Activated CD8-positive, alpha-beta T cell treated with anti-CD3 and anti-CD28 coated beads for 36 hours (primary cell): ENCODE results near the gene KCTD1. TPM values are rescaled to one million over a fixed set of nuclear protein-coding genes. Genes with fewer than 3 reads are reported as not detected.

Experiments
- ATAC-seq: fragments of 200-7000 bp; cut with Tn5 transposase; one replicate; pipeline ENCODE4 v1.10.0; 2021; ENCODE audit warnings: mild to moderate bottlenecking, moderate library complexity
- CTCF ChIA-PET: fragments of 350-600 bp; sonication (Branson Sonifier 250); formaldehyde crosslinking; loops from one replicate; lab custom pipeline; 2021; ENCODE audit warnings: antibody characterized with exemption; lab: Charles Lee
- POLR2A ChIA-PET: fragments of 350-600 bp; sonication (Branson Sonifier 250); formaldehyde crosslinking; loops from one replicate; lab custom pipeline; 2021; ENCODE audit warnings: antibody characterized with exemption; lab: Charles Lee
- DNase-seq: peaks from one replicate; pipeline ENCODE4 v3.0.0-alpha.2; 2020
- H3K27ac Mint-ChIP-seq: one replicate; pipeline ENCODE4 v1.8.0; 2021; ENCODE audit warnings: mild to moderate bottlenecking, mixed read lengths
- H3K27me3 Mint-ChIP-seq: one replicate; pipeline ENCODE4 v1.8.0; 2021; ENCODE audit warnings: mixed read lengths
- H3K36me3 Mint-ChIP-seq: one replicate; pipeline ENCODE4 v1.8.0; 2021; ENCODE audit warnings: low read depth, mixed read lengths
- H3K4me1 Mint-ChIP-seq: one replicate; pipeline ENCODE4 v1.8.0; 2021; ENCODE audit warnings: low read depth, mixed read lengths
- H3K4me3 Mint-ChIP-seq: one replicate; pipeline ENCODE4 v1.8.0; 2021; ENCODE audit warnings: mild to moderate bottlenecking, moderate library complexity, mixed read lengths
- H3K9me3 Mint-ChIP-seq: one replicate; pipeline ENCODE4 v1.8.0; 2021; ENCODE audit warnings: mixed read lengths
- CTCF ChIP-seq: fragments of 200-600 bp; IDR thresholded peaks from one replicate; pipeline ENCODE4 v1.8.0; 2022; ENCODE audit warnings: antibody characterized with exemption, mild to moderate bottlenecking
- intact Hi-C: fragments of 100-400 bp; cut with micrococcal nuclease; formaldehyde crosslinking; loops from one replicate; pipeline ENCODE4 v1.10.0; 2022
- total RNA-seq, 2 experiments: library from RNA; stranded (reverse); gene quantifications; one replicate each; pipeline ENCODE4 v1.2.3, GENCODE V29; 2021

Gene KCTD1
- total RNA-seq, 2 experiments from 2014 or later = 3.4 TPM

GRCh38 chr18:26436176-26437051 is 111.9 kb downstream of the KCTD1 start:
- TF ChIP-seq CTCF = no peak
- Mint-ChIP-seq H3K36me3 (no peaks in the 10 kb centered on the region), H3K9me3 (no peaks in the 10 kb centered on the region), H3K4me3 (no peak overlapping the region), H3K27ac (no peak overlapping the region), H3K4me1 (no peaks in the 10 kb centered on the region), H3K27me3 (peaks cover 11% of the 10 kb centered on the region)
- ChIA-PET CTCF (no interaction called here), POLR2A (no interaction called here)
- ATAC-seq (no peak), DNase-seq (no peak)
- intact Hi-C loops = no loop called here

GRCh38 chr18:26435415-26436095 is 112.8 kb downstream of the KCTD1 start:
- Mint-ChIP-seq H3K27me3 (peaks cover 11% of the 10 kb centered on the region), H3K36me3 (no peaks in the 10 kb centered on the region), H3K4me3 (no peak overlapping the region), H3K27ac (no peak overlapping the region), H3K9me3 (peaks cover 1% of the 10 kb centered on the region), H3K4me1 (no peaks in the 10 kb centered on the region)
- POLR2A ChIA-PET = no interaction called here
- CTCF ChIA-PET = no interaction called here
- no peak for TF ChIP-seq CTCF
- intact Hi-C loops = no loop called here
- ATAC-seq (no peak), DNase-seq (no peak)

- Mint-ChIP-seq H3K9me3 (peaks cover 1% of the 10 kb centered on the region), H3K4me3 (no peak overlapping the region), H3K27me3 (peaks cover 11% of the 10 kb centered on the region), H3K4me1 (no peaks in the 10 kb centered on the region), H3K36me3 (no peaks in the 10 kb centered on the region), H3K27ac (no peak overlapping the region)
- intact Hi-C loops = no loop called here
- CTCF ChIA-PET = no interaction called here
- ATAC-seq = no peak
- POLR2A ChIA-PET = no interaction called here
- TF ChIP-seq CTCF = no peak
- no peak for DNase-seq
These were observed 113.5 kb downstream of the KCTD1 start for GRCh38 chr18:26434887-26435286.

- Mint-ChIP-seq H3K4me3 (no peak overlapping the region), H3K27me3 (peaks cover 7% of the 10 kb centered on the region), H3K9me3 (peaks cover 1% of the 10 kb centered on the region), H3K4me1 (no peaks in the 10 kb centered on the region), H3K36me3 (no peaks in the 10 kb centered on the region), H3K27ac (no peak overlapping the region)
- DNase-seq (no peak), ATAC-seq (no peak)
- intact Hi-C loops = no loop called here
- ChIA-PET POLR2A (no interaction called here), CTCF (no interaction called here)
- TF ChIP-seq CTCF = no peak
These were observed 115.5 kb downstream of the KCTD1 start for GRCh38 chr18:26432651-26433424.
